Hippocampal formation (tissue), 2 donors: ENCODE results near the gene HIKESHI.
"Not testable (repeated sequence)": the region's sequence is repeated elsewhere in the genome, so short reads cannot be mapped to it uniquely, and the experiment has no call there.

ENCODE experiments used
- DNase-seq, 2 donors: peaks; one replicate each; lab custom pipeline; 2025; lab: John Stamatoyannopoulos, UW

Gene HIKESHI

GRCh38 chr11:86302092-86302793 is at the start of gene HIKESHI:
TSS of gene HIKESHI (plus strand) at chr11:86302240. CDS start at chr11:86302449, 209 bp downstream.
- DNase-seq: peak; percentile 98 to 99

GRCh38 chr11:86255896-86256295 is 46.1 kb upstream of the HIKESHI start:
- no peak for DNase-seq

GRCh38 chr11:86256608-86257007 is 45.4 kb upstream of the HIKESHI start:
- DNase-seq: no peak

- DNase-seq: no peak
Observed at GRCh38 chr11:86257446-86257845, 44.6 kb upstream of the HIKESHI start.

- DNase-seq: no peak
Observed at GRCh38 chr11:86259730-86260129, 42.3 kb upstream of the HIKESHI start.

- DNase-seq: no peak
Observed at GRCh38 chr11:86261328-86261727, 40.7 kb upstream of the HIKESHI start.

GRCh38 chr11:86262387-86262786 is 39.7 kb upstream of the HIKESHI start:
- DNase-seq: no peak

GRCh38 chr11:86264649-86265048 is 37.4 kb upstream of the HIKESHI start:
- no peak for DNase-seq

GRCh38 chr11:86265194-86265593 is 36.8 kb upstream of the HIKESHI start:
- DNase-seq: no peak

GRCh38 chr11:86269645-86270044 is 32.4 kb upstream of the HIKESHI start:
- no peak for DNase-seq

GRCh38 chr11:86274503-86274902 is 27.5 kb upstream of the HIKESHI start:
- DNase-seq: no peak

GRCh38 chr11:86274999-86275398 is 27.0 kb upstream of the HIKESHI start:
- DNase-seq: no peak

GRCh38 chr11:86275493-86276370 is 26.3 kb upstream of the HIKESHI start:
- DNase-seq: no peak

- DNase-seq: no peak
Observed at GRCh38 chr11:86277741-86278140, 24.3 kb upstream of the HIKESHI start.

- DNase-seq: no peak
Observed at GRCh38 chr11:86278226-86278625, 23.8 kb upstream of the HIKESHI start.

GRCh38 chr11:86279747-86280146 is 22.3 kb upstream of the HIKESHI start:
- no peak for DNase-seq

- DNase-seq: no peak
Observed at GRCh38 chr11:86287468-86287796, 14.6 kb upstream of the HIKESHI start.

- no peak for DNase-seq
Observed at GRCh38 chr11:86288776-86289507, 13.1 kb upstream of the HIKESHI start.

- not testable (repeated sequence) for DNase-seq
Observed at GRCh38 chr11:86289508-86290280, 12.3 kb upstream of the HIKESHI start.

GRCh38 chr11:86291466-86292262 is 10.4 kb upstream of the HIKESHI start:
- peak; percentile 15 to 36 for DNase-seq
